K562 (cell line): ENCODE data around the gene PCNX2.
"Not testable (repeated sequence)": the region's sequence is repeated elsewhere in the genome, so short reads cannot be mapped to it uniquely, and the experiment has no call there.

Experiments
- BHLHE40 ChIP-seq: IDR thresholded peaks from 2 replicates; pipeline ENCODE4 v1.6.1; 2011; ENCODE audit warnings: low read length, improper control_type of control experiment
- CHD1 ChIP-seq: fragments of 200-600 bp; sonication (generic); IDR thresholded peaks from one replicate; pipeline ENCODE4 v1.6.1; 2012; ENCODE audit warnings: mild to moderate bottlenecking, moderate library complexity, low read length, inconsistent platforms
- CREB1 ChIP-seq, 2 experiments: sonication (generic) in 1 of 2; formaldehyde crosslinking in 1 of 2; IDR thresholded peaks; 2 replicates each; pipeline versions ENCODE4 v1.6.1 to v1.8.0; 2012 to 2022; ENCODE audit warnings: inconsistent platforms in 1 of 2, mild to moderate bottlenecking in 1 of 2, missing genetic modification reagents in 1 of 2, moderate library complexity in 1 of 2
- NCOA1 ChIP-seq: fragments of 450-650 bp; IDR thresholded peaks from 2 replicates; pipeline ENCODE4 v1.6.1; 2016; ENCODE audit warnings: low read depth
- NR2C1 ChIP-seq, 2 experiments: fragments of 450-650 bp; IDR thresholded peaks; 2 replicates each; pipeline ENCODE4 v1.6.1; 2017; ENCODE audit warnings: mild to moderate bottlenecking in 2 of 2, antibody characterized with exemption in 1 of 2, inconsistent platforms in 1 of 2, missing compliant biosample characterization in 1 of 2, missing genetic modification characterization in 1 of 2
- POLR2A ChIP-seq: fragments of 450-650 bp; conservative IDR thresholded peaks from 2 replicates; pipeline ENCODE4 v1.6.1; 2016
- SNIP1 ChIP-seq: fragments of 450-650 bp; IDR thresholded peaks from 2 replicates; pipeline ENCODE4 v1.7.1; 2017; ENCODE audit warnings: low read depth, mild to moderate bottlenecking
- ZBTB1 ChIP-seq: sonication (generic); formaldehyde crosslinking; IDR thresholded peaks from 2 replicates; pipeline ENCODE4 v1.8.1; 2023; ENCODE audit warnings: missing genetic modification reagents, low read depth, mild to moderate bottlenecking, borderline replicate concordance
- ZNF224 ChIP-seq: sonication (generic); formaldehyde crosslinking; IDR thresholded peaks from 2 replicates; pipeline ENCODE4 v1.8.0; 2022; ENCODE audit warnings: mild to moderate bottlenecking, missing genetic modification reagents
- TF ChIP-seq, protein P1 (sequence below): fragments of 200-600 bp; sonication (generic); IDR thresholded peaks from one replicate; pipeline ENCODE4 v1.6.1; 2012; ENCODE audit warnings: mild to moderate bottlenecking, low read depth, low read length, inconsistent platforms
- TF ChIP-seq, protein P2 (sequence below), 3 experiments: IDR thresholded peaks in 2 of 3; conservative IDR thresholded peaks in 1 of 3; 2 replicates each; pipeline ENCODE4 v1.5.1; 2011 to 2012; ENCODE audit warnings: low read length in 3 of 3, mild to moderate bottlenecking in 3 of 3, control low read depth in 2 of 3, improper control_type of control experiment in 1 of 3, inconsistent platforms in 1 of 3, low read depth in 1 of 3, mixed read lengths in 1 of 3, moderate library complexity in 1 of 3; ENCODE audit not compliant: insufficient read depth in 2 of 3
- TF ChIP-seq, protein P3 (sequence below): IDR thresholded peaks from 3 replicates; pipeline ENCODE4 v1.6.1; 2011; ENCODE audit warnings: borderline replicate concordance, mild to moderate bottlenecking; ENCODE audit not compliant: insufficient read length, insufficient read depth
- TF ChIP-seq, protein P4 (sequence below), 2 experiments: fragments of 200-800 bp in 1 of 2; sonication (Bioruptor generic) in 1 of 2; sonication (generic) in 1 of 2; formaldehyde crosslinking in 1 of 2; IDR thresholded peaks in 1 of 2; conservative IDR thresholded peaks in 1 of 2; 2 replicates each; pipeline versions ENCODE4 v1.5.0 to v1.6.1; 2016 to 2020; ENCODE audit warnings: missing compliant biosample characterization in 1 of 2, missing genetic modification characterization in 1 of 2, missing genetic modification reagents in 1 of 2

DNA sequence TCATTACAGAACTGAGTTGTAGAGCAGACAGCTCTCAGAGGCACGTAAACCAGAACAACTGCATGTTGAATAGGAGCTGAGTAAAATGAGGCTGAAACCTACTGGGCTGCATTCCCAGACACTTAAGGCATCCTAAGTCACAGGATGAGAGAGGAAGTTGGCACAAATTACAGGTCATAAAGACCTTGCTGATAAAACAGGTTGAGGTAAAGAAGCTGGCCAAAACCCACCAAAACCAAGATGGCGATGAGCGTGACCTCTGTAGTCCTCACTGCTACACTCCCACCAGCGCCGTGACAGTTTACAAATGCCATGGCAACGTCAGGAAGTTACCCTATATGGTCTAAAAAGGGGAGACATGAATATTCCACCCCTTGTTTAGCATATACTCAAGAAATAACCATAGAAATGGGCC is 187.8 kb downstream of the PCNX2 start:
- not testable (repeated sequence) for TF ChIP-seq CHD1; POLR2A; ZBTB1; SNIP1; BHLHE40; CREB1 (IDR thresholded peaks at IDR 0.05); CREB1 (CRISPR knock-in tag; IDR thresholded peaks at IDR 0.05); ZNF224 (CRISPR knock-in tag); NCOA1; NR2C1 (IDR thresholded peaks at IDR 0.05)
- TF ChIP-seq, protein P1, sequence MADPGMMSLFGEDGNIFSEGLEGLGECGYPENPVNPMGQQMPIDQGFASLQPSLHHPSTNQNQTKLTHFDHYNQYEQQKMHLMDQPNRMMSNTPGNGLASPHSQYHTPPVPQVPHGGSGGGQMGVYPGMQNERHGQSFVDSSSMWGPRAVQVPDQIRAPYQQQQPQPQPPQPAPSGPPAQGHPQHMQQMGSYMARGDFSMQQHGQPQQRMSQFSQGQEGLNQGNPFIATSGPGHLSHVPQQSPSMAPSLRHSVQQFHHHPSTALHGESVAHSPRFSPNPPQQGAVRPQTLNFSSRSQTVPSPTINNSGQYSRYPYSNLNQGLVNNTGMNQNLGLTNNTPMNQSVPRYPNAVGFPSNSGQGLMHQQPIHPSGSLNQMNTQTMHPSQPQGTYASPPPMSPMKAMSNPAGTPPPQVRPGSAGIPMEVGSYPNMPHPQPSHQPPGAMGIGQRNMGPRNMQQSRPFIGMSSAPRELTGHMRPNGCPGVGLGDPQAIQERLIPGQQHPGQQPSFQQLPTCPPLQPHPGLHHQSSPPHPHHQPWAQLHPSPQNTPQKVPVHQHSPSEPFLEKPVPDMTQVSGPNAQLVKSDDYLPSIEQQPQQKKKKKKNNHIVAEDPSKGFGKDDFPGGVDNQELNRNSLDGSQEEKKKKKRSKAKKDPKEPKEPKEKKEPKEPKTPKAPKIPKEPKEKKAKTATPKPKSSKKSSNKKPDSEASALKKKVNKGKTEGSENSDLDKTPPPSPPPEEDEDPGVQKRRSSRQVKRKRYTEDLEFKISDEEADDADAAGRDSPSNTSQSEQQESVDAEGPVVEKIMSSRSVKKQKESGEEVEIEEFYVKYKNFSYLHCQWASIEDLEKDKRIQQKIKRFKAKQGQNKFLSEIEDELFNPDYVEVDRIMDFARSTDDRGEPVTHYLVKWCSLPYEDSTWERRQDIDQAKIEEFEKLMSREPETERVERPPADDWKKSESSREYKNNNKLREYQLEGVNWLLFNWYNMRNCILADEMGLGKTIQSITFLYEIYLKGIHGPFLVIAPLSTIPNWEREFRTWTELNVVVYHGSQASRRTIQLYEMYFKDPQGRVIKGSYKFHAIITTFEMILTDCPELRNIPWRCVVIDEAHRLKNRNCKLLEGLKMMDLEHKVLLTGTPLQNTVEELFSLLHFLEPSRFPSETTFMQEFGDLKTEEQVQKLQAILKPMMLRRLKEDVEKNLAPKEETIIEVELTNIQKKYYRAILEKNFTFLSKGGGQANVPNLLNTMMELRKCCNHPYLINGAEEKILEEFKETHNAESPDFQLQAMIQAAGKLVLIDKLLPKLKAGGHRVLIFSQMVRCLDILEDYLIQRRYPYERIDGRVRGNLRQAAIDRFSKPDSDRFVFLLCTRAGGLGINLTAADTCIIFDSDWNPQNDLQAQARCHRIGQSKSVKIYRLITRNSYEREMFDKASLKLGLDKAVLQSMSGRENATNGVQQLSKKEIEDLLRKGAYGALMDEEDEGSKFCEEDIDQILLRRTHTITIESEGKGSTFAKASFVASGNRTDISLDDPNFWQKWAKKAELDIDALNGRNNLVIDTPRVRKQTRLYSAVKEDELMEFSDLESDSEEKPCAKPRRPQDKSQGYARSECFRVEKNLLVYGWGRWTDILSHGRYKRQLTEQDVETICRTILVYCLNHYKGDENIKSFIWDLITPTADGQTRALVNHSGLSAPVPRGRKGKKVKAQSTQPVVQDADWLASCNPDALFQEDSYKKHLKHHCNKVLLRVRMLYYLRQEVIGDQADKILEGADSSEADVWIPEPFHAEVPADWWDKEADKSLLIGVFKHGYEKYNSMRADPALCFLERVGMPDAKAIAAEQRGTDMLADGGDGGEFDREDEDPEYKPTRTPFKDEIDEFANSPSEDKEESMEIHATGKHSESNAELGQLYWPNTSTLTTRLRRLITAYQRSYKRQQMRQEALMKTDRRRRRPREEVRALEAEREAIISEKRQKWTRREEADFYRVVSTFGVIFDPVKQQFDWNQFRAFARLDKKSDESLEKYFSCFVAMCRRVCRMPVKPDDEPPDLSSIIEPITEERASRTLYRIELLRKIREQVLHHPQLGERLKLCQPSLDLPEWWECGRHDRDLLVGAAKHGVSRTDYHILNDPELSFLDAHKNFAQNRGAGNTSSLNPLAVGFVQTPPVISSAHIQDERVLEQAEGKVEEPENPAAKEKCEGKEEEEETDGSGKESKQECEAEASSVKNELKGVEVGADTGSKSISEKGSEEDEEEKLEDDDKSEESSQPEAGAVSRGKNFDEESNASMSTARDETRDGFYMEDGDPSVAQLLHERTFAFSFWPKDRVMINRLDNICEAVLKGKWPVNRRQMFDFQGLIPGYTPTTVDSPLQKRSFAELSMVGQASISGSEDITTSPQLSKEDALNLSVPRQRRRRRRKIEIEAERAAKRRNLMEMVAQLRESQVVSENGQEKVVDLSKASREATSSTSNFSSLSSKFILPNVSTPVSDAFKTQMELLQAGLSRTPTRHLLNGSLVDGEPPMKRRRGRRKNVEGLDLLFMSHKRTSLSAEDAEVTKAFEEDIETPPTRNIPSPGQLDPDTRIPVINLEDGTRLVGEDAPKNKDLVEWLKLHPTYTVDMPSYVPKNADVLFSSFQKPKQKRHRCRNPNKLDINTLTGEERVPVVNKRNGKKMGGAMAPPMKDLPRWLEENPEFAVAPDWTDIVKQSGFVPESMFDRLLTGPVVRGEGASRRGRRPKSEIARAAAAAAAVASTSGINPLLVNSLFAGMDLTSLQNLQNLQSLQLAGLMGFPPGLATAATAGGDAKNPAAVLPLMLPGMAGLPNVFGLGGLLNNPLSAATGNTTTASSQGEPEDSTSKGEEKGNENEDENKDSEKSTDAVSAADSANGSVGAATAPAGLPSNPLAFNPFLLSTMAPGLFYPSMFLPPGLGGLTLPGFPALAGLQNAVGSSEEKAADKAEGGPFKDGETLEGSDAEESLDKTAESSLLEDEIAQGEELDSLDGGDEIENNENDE: not testable (repeated sequence)
- TF ChIP-seq, protein P2, sequence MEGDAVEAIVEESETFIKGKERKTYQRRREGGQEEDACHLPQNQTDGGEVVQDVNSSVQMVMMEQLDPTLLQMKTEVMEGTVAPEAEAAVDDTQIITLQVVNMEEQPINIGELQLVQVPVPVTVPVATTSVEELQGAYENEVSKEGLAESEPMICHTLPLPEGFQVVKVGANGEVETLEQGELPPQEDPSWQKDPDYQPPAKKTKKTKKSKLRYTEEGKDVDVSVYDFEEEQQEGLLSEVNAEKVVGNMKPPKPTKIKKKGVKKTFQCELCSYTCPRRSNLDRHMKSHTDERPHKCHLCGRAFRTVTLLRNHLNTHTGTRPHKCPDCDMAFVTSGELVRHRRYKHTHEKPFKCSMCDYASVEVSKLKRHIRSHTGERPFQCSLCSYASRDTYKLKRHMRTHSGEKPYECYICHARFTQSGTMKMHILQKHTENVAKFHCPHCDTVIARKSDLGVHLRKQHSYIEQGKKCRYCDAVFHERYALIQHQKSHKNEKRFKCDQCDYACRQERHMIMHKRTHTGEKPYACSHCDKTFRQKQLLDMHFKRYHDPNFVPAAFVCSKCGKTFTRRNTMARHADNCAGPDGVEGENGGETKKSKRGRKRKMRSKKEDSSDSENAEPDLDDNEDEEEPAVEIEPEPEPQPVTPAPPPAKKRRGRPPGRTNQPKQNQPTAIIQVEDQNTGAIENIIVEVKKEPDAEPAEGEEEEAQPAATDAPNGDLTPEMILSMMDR (IDR thresholded peaks at IDR 0.05 in 2 of 3, conservative IDR thresholded peaks at IDR 0.05 in 1 of 3; ENCODE audit: insufficient read depth in 2 of 3, low read depth in 1 of 3, low read length in 3 of 3): not testable (repeated sequence)
- TF ChIP-seq, protein P3, sequence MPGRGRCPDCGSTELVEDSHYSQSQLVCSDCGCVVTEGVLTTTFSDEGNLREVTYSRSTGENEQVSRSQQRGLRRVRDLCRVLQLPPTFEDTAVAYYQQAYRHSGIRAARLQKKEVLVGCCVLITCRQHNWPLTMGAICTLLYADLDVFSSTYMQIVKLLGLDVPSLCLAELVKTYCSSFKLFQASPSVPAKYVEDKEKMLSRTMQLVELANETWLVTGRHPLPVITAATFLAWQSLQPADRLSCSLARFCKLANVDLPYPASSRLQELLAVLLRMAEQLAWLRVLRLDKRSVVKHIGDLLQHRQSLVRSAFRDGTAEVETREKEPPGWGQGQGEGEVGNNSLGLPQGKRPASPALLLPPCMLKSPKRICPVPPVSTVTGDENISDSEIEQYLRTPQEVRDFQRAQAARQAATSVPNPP: not testable (repeated sequence)
- TF ChIP-seq, protein P4, sequence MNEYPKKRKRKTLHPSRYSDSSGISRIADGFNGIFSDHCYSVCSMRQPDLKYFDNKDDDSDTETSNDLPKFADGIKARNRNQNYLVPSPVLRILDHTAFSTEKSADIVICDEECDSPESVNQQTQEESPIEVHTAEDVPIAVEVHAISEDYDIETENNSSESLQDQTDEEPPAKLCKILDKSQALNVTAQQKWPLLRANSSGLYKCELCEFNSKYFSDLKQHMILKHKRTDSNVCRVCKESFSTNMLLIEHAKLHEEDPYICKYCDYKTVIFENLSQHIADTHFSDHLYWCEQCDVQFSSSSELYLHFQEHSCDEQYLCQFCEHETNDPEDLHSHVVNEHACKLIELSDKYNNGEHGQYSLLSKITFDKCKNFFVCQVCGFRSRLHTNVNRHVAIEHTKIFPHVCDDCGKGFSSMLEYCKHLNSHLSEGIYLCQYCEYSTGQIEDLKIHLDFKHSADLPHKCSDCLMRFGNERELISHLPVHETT (CRISPR knock-in tag; conservative IDR thresholded peaks at IDR 0.05 in 1 of 2, IDR thresholded peaks at IDR 0.05 in 1 of 2): not testable (repeated sequence)
- 0 out of 2 replicates have a peak, but pooled peaks have one; percentile 12 for TF ChIP-seq NR2C1 (tag; IDR thresholded peaks at IDR 0.05)
